Measurements from ENCODE around the gene CCR5AS.

- TF ChIP-seq CTCF (IDR thresholded peaks at IDR 0.05; ENCODE audit: poor library complexity, severe bottlenecking) (no peak), TAF1 (IDR thresholded peaks at IDR 0.05; ENCODE audit: low read depth) (no peak)
These were observed 53.8 kb downstream of the CCR5AS start for GRCh38 chr3:46353090-46353489.
